Measurements from ENCODE around the gene STAC2.

The STAC2 gene

DNA sequence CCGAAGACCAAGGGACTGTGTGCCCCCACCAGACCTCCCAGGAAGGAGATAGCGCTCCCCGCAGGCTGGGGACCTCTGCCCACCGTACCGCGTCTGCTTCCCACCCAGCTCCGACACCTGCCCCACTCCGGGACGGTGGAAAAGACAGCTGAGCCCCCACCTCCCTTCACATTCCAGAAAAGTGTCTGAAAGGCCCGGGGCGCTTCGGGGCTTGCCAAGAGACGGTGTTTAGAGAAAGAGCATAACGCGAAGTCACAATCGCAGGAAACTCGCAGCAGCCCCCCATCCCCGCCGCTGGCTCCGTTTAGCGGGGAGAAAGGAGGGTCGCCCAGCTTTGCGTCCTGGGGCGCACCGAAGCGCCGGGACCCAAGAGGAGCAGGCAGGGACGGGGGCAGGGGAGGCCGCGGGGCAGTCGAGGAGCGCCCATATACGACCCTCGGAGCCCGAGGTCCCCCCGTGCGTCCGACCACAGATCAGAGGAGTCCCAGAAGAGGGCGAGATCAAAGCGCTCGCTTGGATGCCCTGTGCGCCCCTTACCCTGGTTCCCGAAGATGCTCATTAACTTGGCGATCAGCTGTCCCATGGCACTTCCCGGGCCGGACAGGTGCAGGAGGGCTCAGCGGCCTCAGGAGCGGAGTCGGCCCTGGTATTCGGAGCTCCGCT is 60.4 kb downstream of the STAC2 start:
- H3K27ac Mint-ChIP-seq = peak overlapping the region; percentile 45
- H3K4me3 Mint-ChIP-seq = peak overlapping the region; percentile 80
- H3K27me3 Mint-ChIP-seq = peaks cover 27% of the 10 kb centered on the region
- no peaks in the 10 kb centered on the region for H3K9me3 Mint-ChIP-seq
- H3K4me1 Mint-ChIP-seq (ENCODE audit: low read depth) = peaks cover 68% of the 10 kb centered on the region
- peaks cover 6% of the 10 kb centered on the region for H3K36me3 Mint-ChIP-seq (ENCODE audit: low read depth)
- intact Hi-C loops (cut with micrococcal nuclease) = loop anchor here (5.0 kb wide), 1 partner anchor 37 kb away; the partner anchor contains the start of gene RPL19

DNA sequence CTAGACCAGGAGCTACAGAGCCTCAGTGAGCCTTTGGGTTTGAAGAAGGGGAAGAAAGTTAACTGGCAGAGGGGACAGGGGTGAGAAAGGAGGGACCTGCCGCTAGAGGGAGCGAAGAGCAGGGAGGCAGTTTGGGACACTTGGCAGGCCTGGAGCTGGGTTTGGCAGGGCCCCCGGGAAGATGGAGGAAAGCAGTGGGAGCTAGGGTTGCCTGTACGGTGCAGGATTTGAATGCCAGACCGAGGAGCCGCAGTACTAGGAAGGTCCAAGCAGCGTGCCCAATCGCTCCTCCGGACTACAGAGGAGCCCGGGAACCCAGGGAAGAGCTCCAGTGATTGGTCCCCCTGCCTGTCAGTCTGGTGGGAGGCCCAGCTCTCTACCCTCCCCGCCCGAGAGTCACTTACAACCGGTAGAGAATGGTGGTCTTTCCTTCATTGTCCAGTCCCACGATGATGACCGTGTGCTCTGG is 61.0 kb downstream of the STAC2 start:
- H3K27me3 Mint-ChIP-seq = peaks cover 24% of the 10 kb centered on the region
- peaks cover 64% of the 10 kb centered on the region for H3K4me1 Mint-ChIP-seq (ENCODE audit: low read depth)
- H3K4me3 Mint-ChIP-seq = peak overlapping the region; percentile 80
- peak overlapping the region; percentile 45 for H3K27ac Mint-ChIP-seq
- intact Hi-C loops (cut with micrococcal nuclease) = loop anchor here (5.0 kb wide), 2 partner anchors 38 to 78 kb away; partner anchors contain the start of gene RPL19
- no peaks in the 10 kb centered on the region for H3K9me3 Mint-ChIP-seq
- peaks cover 6% of the 10 kb centered on the region for H3K36me3 Mint-ChIP-seq (ENCODE audit: low read depth)

- no peak overlapping the region for H3K27ac Mint-ChIP-seq
- no peak overlapping the region for H3K4me3 Mint-ChIP-seq
- intact Hi-C loops (cut with micrococcal nuclease) = loop anchor here (5.0 kb wide), 1 partner anchor 80 kb away; no protein-coding TSS in a partner anchor
- no peaks in the 10 kb centered on the region for H3K9me3 Mint-ChIP-seq
- peaks cover 6% of the 10 kb centered on the region for H3K36me3 Mint-ChIP-seq (ENCODE audit: low read depth)
- peaks cover 17% of the 10 kb centered on the region for H3K27me3 Mint-ChIP-seq
- H3K4me1 Mint-ChIP-seq (ENCODE audit: low read depth) = peaks cover 46% of the 10 kb centered on the region
These were observed 63.8 kb downstream of the STAC2 start for GRCh38 chr17:39161962-39162361.

Data from dendritic cell treated with granulocyte-macrophage colony-stimulating factor and Interleukin-4, amounts not matched to agents 40 ng/mL and 50 ng/mL, for 4 days (primary cell).